Lung (tissue), 12 donors: Measurements from ENCODE around the gene DHRSX. TPM values are rescaled to one million over a fixed set of nuclear protein-coding genes. Genes with fewer than 3 reads are reported as not detected.
A peak's percentile ranks its signal among the peaks of the same experiment; 100 is the strongest.
"Not testable (repeated sequence)": the region's sequence is repeated elsewhere in the genome, so short reads cannot be mapped to it uniquely, and the experiment has no call there.

Experiments
- ATAC-seq: fragments of 200-7000 bp; cut with Tn5 transposase; one replicate; pipeline ENCODE4 v1.9.1; 2020; ENCODE audit warnings: moderate number of reproducible peaks; ENCODE audit not compliant: insufficient read depth, low FRiP score
- DNase-seq, 3 donors: peaks; one replicate each; pipeline ENCODE4 v3.0.0-alpha.2; 2013 to 2017
- H3K27ac ChIP-seq, 2 donors: one replicate each; pipeline ENCODE4 v1.5.1; 2013; ENCODE audit warnings: mild to moderate bottlenecking in 2 of 2, moderate library complexity in 2 of 2, control low read depth in 1 of 2, inconsistent platforms in 1 of 2, low read depth in 1 of 2, low read length in 1 of 2
- H3K27me3 ChIP-seq, 3 donors: one replicate each; pipeline ENCODE4 v1.5.1; 2013; ENCODE audit warnings: low read length in 2 of 3; ENCODE audit not compliant: control insufficient read depth in 3 of 3, insufficient read depth in 3 of 3
- H3K36me3 ChIP-seq, 4 donors: one replicate each; pipeline ENCODE4 v1.5.1; 2013; ENCODE audit warnings: low read length in 4 of 4, mild to moderate bottlenecking in 1 of 4, moderate library complexity in 1 of 4; ENCODE audit not compliant: control insufficient read depth in 4 of 4, insufficient read depth in 4 of 4
- H3K4me1 ChIP-seq, 5 donors: one replicate each; pipeline ENCODE4 v1.5.1; 2013; ENCODE audit warnings: low read length in 5 of 5, mild to moderate bottlenecking in 2 of 5, moderate library complexity in 1 of 5; ENCODE audit not compliant: control insufficient read depth in 5 of 5, insufficient read depth in 5 of 5
- H3K4me3 ChIP-seq: one replicate; pipeline ENCODE4 v1.5.1; 2013; ENCODE audit warnings: mild to moderate bottlenecking, control low read depth, moderate library complexity
- H3K9ac ChIP-seq, 2 donors: one replicate each; pipeline ENCODE4 v1.5.1; 2013; ENCODE audit warnings: low read length in 2 of 2, control low read depth in 1 of 2; ENCODE audit not compliant: insufficient read depth in 1 of 2
- H3K9me3 ChIP-seq, 4 donors: one replicate each; pipeline ENCODE4 v1.5.1; 2013; ENCODE audit warnings: low read length in 3 of 4, mild to moderate bottlenecking in 1 of 4, moderate library complexity in 1 of 4; ENCODE audit not compliant: control insufficient read depth in 4 of 4, insufficient read depth in 3 of 4
- WGBS, 2 donors: extraction: QIAGEN DNeasy Blood & Tissue Kit; methylation state at CpG; one replicate each; pipeline ENCODE4 v1.1.7; 2013; 5-methylcytosine and 5-hydroxymethylcytosine counted together
- polyA plus RNA-seq, 2 donors: library from polyadenylated mRNA; stranded (reverse); fragments of 200-250 nt; gene quantifications; one replicate each; pipeline ENCODE4 v1.2.1, GENCODE V29; 2013
- total RNA-seq, 2 donors: library from RNA; depleted of rRNA in 1 of 2; stranded (reverse); fragments of >200 nt in 1 of 2; gene quantifications; one replicate each; pipeline ENCODE4 v1.2.1, GENCODE V29; 2014 to 2021
- TF ChIP-seq, protein P1 (sequence below): IDR thresholded peaks from 2 replicates; pipeline ENCODE4 v1.5.1; 2012; ENCODE audit warnings: mild to moderate bottlenecking; ENCODE audit errors: control extremely low read depth, extremely low read depth
- donor health status: control.
- donor health status: control.
- donor health status: Bipolar disorder and iron deficiency.
- donor health status: healthy.
- donor health status: DM: yes; HTN: yes; CAD: no.

Gene DHRSX
- total and polyA plus RNA-seq, 4 donors = 7.0 to 26.3 (median 18.9) TPM

DNA sequence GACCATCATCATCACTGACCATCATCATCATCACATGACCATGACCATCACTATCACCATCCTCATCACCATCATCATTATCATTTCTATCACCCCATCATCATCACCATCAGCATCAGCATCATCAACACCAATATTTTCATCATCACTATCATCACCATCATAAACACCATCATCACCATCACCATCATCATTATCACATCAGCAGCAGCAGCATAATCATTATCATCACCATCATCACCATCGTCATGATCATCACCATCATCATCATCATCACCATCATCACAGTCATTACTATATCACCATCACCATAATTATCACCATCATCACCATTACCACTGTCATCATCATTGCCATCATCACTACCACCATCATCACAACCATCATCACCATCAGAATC, 117.6 kb downstream of the DHRSX start:
- Histone ChIP-seq H3K9me3 (peaks cover 0 to 4% (median 3%) of the 10 kb centered on the region in 4 donors), H3K4me1 (peaks cover 0 to 1% (median 0%) of the 10 kb centered on the region in 5 donors), H3K27ac (no peak overlapping the region), H3K36me3 (peaks cover 0 to 8% (median 1%) of the 10 kb centered on the region in 4 donors), H3K9ac (peak overlapping the region in 1 of 2 donors; percentile 43), H3K27me3 (no peaks in the 10 kb centered on the region), H3K4me3 (no peak overlapping the region)
- TF ChIP-seq, protein P1, sequence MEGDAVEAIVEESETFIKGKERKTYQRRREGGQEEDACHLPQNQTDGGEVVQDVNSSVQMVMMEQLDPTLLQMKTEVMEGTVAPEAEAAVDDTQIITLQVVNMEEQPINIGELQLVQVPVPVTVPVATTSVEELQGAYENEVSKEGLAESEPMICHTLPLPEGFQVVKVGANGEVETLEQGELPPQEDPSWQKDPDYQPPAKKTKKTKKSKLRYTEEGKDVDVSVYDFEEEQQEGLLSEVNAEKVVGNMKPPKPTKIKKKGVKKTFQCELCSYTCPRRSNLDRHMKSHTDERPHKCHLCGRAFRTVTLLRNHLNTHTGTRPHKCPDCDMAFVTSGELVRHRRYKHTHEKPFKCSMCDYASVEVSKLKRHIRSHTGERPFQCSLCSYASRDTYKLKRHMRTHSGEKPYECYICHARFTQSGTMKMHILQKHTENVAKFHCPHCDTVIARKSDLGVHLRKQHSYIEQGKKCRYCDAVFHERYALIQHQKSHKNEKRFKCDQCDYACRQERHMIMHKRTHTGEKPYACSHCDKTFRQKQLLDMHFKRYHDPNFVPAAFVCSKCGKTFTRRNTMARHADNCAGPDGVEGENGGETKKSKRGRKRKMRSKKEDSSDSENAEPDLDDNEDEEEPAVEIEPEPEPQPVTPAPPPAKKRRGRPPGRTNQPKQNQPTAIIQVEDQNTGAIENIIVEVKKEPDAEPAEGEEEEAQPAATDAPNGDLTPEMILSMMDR = no peak
- ATAC-seq (no peak), DNase-seq (peak in 2 of 3 donors; percentile 26 to 31)
- WGBS, 2 donors = 94 to 95% methylated on average over 1 of the region's 1 CpG

DNA sequence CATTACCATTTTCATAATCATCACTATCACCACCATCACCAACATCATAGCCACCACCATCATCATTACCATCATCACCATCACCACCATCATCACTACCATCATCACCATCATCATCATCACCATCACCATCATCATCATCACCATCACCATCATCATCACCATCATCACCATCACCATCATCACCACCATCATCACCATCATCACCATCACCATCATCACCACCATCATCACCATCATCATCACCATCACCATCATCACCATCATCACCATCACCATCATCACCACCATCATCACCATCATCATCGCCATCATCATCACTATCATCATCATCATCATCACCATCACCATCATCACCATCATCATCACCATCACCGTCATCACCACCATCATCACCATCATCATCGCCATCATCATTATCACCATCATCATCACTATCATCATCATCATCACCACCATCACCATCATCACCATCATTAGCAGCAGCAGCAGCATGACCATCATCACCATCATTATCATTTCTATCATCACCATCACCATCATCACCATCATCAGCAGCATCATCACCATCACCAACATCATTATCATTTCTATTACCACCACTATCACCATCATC, 118.2 kb downstream of the DHRSX start:
- H3K4me1 ChIP-seq, ATAC-seq, H3K9me3 ChIP-seq, H3K27me3 ChIP-seq, H3K36me3 ChIP-seq, H3K9ac ChIP-seq, DNase-seq, H3K27ac ChIP-seq, H3K4me3 ChIP-seq: not testable (repeated sequence)
- 83 to 96% methylated on average over 3 of the region's 3 CpGs for WGBS, 2 donors

DNA sequence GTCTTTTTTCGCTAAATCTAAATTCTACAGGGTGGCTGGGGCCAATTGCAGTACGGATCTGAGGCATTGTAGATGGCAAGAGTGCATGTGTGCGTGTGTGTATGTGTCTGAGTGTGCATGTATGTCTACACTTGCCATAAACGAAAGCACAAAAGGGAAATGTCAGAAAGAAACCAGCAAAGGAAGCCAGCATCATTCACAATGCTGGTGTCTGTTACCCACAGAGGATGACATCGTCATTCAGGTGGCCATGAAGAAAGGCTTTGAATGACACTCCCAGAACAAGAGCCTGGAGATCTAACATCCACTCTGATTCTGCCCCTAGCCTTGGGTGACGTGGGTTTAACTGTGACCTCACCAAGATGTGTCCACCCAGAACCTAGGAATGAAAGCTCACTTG, 124.6 kb downstream of the DHRSX start:
- H3K27ac ChIP-seq = no peak overlapping the region
- WGBS, 2 donors = 92% methylated on average over 6 of the region's 6 CpGs
- TF ChIP-seq, protein P1 = no peak
- H3K9me3 ChIP-seq = no peaks in the 10 kb centered on the region
- H3K27me3 ChIP-seq = no peaks in the 10 kb centered on the region
- no peak overlapping the region for H3K9ac ChIP-seq
- DNase-seq = no peak
- ATAC-seq = no peak
- no peaks in the 10 kb centered on the region for H3K4me1 ChIP-seq
- H3K4me3 ChIP-seq = no peak overlapping the region
- no peaks in the 10 kb centered on the region for H3K36me3 ChIP-seq

DNA sequence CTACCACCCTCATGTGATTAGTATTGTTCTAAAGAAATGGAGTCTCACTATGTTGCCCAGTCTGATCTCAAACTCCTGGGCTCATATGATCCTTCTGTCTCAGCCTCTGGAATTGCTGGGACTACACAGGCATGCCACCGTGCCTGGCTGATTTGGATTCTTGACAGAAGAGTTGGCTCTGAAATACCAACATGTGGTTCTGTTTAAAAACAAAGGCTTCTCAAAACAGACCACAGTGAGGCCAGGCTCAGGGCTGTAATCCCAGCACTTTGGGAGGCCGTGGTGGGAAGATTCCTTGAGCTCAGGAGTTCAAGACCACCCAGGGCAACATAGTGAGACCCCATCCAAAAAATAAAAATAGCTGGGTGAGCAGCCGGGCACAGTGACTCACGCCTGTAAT, 126.7 kb downstream of the DHRSX start:
- ATAC-seq (no peak), DNase-seq (no peak)
- no peak overlapping the region for H3K27ac ChIP-seq
- H3K9ac ChIP-seq = no peak overlapping the region
- no peaks in the 10 kb centered on the region for H3K27me3 ChIP-seq
- no peaks in the 10 kb centered on the region for H3K36me3 ChIP-seq
- no peak overlapping the region for H3K4me3 ChIP-seq
- no peaks in the 10 kb centered on the region for H3K9me3 ChIP-seq
- H3K4me1 ChIP-seq = peaks cover 0 to 2% (median 0%) of the 10 kb centered on the region in 5 donors
- TF ChIP-seq, protein P1 = no peak
- WGBS, 2 donors = 83 to 94% methylated on average over 4 of the region's 4 CpGs
